Stimulated activated CD8-positive, alpha-beta memory T cell treated with anti-CD3 and anti-CD28 coated beads, Interleukin-12 subunit alpha, Interleukin-12 subunit beta, amount 100 ng/mL, for 1 hour (primary cell): ENCODE data around the gene SUGCT.

Experiments
- DNase-seq: peaks from one replicate; pipeline ENCODE4 v3.0.0-alpha.2; 2020; ENCODE audit warnings: low read depth

The SUGCT gene

DNA sequence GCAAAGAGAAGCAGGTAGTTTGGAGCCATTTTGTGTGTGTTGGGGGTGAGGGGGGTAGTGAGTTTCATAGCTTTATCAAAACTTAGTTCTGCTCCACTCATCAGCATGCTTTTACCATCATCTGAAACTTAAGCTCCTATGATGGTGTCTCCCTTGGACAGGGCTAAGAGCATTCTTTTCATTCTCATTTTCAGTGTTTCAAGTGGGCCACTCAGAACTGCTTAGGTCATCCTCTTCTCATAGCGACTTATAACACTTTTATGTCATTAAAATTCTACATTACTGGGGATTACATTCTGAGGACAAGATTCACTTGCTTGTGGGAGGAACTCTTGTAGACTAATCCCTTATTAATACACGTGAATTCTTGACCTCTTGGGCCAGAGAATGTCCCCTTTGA lies 649.4 kb downstream of the SUGCT start:
- no peak for DNase-seq

DNA sequence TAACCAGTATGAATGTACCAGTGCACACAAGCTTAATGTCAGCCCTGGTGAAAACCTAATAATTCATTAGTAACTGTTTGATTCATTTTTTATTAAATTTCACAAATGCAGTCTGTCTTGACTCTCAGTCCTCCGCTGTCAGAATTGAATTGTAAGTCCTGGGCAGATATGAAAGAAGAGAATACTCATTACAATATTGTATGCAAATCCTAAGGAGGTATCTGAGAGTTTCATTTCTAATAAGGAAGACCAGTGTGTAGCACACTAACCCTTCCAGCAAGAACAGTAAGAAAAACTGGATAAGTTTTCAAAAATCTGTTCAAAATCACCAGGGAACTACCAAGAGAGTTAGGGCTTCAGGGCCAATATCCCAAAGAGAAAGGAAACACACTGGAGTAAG lies 652.1 kb downstream of the SUGCT start:
- no peak for DNase-seq

DNA sequence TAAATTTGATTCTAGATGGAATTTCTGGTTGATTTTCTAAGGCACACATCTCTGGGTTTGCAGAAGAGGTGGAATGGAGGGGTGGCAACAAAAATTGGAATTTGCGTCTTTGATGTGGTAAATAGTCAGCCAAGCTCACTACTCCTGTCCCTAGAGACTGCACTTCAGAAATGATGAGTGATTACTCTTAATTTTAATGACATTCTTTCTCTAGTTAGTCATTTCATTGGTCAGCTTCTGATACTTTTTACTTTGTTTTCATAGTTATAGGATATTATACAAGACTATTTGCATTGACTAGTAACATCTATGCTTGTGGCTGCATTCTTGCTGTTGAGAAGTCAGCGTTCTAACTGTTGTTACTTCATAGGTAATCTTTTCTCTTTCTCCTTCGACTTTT lies 658.3 kb downstream of the SUGCT start:
- DNase-seq, result no peak

DNA sequence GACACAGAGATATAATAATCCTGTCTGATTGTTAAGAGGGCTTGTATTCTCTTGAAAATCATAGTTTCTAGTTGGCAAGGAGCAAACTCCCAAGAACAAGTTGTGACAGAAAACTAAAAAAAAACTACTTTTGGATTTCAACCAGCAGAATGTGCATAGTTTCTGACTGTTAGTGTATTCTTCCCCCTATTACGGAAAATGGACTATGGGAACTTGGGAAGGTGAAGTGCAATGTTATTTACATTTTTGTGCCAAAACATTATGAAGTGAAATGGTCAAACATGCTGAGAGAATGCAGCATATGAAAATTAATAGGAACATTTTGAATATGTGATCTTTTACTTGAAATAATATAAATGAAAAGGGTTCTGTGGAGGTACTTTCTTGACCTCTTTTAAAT lies 660.8 kb downstream of the SUGCT start:
- DNase-seq, result no peak

DNA sequence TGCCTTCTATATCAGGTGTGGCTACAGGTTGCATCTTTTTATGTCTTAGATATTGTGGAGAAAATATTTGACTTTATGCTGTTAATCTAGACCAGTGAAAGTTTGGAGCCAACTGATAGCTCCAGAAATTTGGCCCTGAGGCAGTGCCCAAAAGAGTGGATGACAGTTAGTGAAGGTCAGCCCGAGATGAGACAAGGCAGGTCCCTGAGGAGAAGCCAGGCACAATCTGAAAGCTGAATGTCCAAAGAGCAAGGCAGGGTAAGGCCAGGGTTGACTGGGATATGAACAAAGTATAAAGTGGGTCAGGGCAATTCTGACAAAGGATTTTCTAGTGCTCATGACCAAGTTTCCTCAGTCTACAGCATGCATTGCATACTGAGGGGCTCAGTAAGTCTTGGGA lies 661.9 kb downstream of the SUGCT start:
- no peak for DNase-seq

- DNase-seq, result no peak
Measured at GRCh38 chr7:40798613-40799012, 663.8 kb downstream of the SUGCT start.

DNA sequence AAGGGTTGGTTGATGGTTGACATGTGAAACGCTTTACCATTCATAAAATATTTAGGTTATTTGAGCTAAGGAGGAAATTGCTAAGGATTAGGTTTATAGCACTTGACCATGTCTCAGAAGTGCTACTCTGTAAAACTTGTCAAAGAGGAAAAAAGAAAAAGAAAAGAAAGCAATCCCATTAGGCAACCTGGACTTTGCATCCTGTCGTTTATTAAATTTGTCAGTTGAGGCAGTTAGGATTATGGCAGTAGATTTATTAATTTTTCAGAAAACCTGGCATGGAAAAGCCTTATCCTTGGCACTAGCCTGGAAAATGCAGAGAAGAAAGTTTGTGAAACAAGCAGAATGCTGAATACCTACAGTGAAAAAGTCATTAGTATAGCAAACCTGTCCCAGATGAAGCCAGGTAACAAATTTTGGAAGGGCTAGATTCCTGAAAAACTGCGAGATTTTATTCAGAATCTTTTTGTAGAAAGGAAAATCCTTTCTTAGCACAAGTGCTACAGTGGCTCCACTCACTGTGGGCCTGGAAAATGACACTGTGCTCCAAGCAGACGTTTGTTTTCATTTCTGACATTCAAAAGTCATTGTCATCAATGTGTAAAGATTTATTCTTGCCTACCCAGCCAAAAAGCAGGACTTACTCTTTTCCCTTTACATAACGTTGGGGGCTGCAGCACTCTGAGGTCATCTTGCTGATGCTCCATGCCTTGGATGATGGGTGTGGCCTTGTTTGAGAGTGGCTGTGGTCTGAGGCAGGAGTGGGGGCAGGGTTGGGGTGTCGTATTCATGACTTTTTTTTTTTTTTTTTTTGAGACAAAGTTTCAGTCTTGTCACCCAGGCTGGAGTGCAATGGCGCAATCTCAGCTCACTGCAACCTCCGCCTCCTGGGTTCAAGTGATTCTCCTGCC lies 664.9 kb downstream of the SUGCT start:
- no peak for DNase-seq

GRCh38 chr7:40800771-40801170 lies 666.0 kb downstream of the SUGCT start:
- DNase-seq, result no peak

DNA sequence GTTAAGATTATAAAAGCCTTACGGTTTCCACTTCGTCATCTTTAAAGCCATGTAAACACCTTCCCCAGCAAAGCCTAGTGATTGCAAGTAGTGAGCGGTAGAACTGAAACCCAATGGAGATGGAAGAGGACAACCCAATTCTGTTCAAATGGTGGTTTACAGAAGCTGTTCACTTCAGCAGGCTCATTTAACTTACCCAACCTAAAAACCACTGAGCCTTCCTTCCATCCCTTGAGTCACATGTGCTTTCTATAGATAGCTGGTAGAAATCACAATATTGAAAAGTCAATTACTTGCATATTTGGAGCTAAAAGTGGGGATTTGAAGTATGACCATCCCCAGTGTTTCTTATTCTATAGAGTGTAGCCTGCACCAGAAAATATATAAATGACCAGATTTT lies 667.7 kb downstream of the SUGCT start:
- no peak for DNase-seq

DNA sequence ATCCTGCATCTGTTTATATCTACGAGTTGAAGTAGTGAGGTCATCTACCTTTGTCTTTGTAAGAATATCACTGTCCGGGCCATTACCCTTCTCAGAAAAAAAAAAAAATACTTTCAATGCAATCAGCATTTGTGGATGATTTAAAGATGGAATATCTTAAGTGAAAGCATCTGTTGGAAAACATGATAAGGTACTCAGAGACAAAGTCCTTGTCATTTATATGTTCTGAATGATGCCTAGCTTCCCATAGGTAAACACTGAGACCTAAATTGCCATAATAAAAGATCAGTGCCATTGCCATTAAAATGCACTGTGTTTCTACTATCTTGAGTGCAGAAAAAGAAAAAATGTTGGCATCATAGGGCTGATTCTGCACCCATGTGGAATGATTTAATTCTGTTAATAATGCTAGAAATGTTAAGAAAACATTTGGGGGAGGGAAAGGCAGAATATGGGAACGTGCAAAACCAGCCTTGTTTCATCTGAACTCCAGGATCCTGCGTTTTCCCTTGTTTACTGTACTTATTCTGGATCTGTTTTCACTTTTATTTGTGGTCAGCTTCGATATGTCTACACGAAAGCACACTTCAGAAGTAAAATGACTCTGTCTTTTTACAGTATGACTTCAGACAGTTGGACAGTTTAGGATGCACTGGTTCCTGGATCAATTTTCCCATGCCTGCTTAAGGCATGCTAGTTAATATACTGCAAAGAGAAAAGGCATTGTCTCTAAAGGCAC lies 669.8 kb downstream of the SUGCT start:
- no peak for DNase-seq

DNA sequence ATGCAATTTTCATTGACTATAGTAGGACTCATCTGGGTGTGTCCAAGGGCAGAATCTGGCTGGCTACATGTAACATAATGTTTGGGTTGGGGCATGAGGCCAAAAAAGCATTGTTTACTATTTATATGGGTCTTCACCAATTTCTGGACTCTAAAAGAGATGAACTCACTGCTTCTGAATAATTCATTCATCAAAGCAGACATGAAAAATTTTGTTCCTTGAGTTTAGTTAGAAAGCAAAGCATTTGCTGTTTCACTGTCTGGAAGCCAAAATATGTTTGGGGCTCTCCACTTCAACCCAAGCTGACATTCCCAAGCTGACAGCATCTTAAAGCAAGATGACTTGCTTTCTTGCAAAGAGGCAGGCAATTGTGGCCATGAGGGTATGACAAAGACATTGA lies 670.6 kb downstream of the SUGCT start:
- DNase-seq, result no peak

GRCh38 chr7:40808378-40808942 lies 673.7 kb downstream of the SUGCT start:
- DNase-seq, result no peak

DNA sequence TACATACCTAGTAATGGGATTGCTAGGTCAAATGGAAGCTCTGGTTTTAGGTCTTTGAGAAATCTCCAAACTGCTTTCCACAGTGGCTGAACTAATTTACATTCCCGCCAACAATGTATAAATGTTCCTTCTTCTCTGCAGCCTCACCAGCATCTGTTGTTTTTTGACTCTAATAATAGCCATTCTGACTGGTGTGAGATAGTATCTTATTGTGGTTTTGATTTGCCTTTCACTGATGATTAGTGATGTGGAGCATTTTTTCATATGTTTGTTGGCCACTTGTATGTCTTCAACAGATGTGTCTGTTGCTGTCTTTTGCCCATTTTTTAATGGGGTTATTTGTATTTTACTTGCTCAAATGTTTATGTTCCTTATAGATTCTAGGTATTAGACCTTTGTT lies 675.5 kb downstream of the SUGCT start:
- no peak for DNase-seq

DNA sequence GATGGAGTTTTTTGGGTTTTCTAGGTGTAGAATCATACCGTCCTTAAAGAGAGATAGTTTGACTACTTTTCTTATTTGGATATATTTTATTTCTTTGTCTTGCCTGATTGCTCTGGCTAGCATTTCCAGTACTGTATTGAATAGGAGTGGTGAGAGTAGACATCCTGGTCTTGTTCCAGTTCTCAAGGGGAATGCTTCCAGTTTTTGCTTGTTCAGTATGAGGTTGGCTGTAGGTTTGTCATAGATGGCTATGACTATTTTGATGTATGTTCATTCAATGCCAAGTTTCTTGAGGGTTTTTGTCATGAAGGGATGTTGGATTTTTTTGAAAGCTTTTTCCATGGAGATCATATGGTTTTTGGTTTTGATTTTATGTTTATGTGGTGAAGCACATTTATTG lies 676.9 kb downstream of the SUGCT start:
- DNase-seq, result no peak

- DNase-seq, result no peak
Measured at GRCh38 chr7:40815022-40815421, 680.2 kb downstream of the SUGCT start.

DNA sequence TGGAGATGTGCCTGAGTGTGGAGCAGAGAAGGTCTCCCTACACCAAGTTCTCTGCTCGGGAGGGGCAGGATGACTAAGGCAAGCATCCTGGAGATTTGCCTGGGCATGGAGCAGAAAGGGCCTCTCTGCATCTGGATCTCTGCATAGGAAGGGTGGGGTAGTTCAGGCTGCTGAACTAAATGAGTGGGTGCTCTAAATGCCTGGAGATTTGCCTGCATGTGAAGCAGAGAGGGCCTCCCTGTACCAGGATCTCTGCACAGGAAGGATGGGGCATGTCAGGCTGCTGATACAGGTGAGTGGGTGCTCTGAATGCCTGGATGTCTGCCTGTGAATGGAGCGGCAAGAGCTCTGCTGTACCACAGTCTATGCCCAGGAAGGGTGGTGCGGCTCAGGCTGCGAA lies 680.7 kb downstream of the SUGCT start:
- no peak for DNase-seq

DNA sequence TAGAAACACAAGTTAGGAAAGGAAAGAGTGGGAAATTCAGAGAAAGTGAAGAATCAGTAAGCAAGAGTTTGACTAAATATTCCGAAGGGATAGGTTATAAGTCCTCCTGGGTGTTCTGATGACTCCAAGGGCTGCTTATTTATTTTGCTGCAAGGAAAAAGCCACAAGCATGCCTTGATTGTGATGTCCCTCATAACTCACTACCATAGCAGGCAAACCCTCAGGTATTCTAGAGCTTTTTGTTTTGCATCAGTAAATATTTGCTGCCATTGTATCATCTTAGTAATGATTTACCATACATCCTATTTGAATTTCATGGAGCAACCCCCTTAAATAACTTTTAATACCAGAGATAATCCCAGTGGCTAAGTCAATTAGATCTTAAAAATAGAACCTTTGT lies 688.1 kb downstream of the SUGCT start:
- no peak for DNase-seq

GRCh38 chr7:40824461-40824860 lies 689.7 kb downstream of the SUGCT start:
- no peak for DNase-seq

- DNase-seq, result no peak
Measured at GRCh38 chr7:40826411-40827221, 691.8 kb downstream of the SUGCT start.

DNA sequence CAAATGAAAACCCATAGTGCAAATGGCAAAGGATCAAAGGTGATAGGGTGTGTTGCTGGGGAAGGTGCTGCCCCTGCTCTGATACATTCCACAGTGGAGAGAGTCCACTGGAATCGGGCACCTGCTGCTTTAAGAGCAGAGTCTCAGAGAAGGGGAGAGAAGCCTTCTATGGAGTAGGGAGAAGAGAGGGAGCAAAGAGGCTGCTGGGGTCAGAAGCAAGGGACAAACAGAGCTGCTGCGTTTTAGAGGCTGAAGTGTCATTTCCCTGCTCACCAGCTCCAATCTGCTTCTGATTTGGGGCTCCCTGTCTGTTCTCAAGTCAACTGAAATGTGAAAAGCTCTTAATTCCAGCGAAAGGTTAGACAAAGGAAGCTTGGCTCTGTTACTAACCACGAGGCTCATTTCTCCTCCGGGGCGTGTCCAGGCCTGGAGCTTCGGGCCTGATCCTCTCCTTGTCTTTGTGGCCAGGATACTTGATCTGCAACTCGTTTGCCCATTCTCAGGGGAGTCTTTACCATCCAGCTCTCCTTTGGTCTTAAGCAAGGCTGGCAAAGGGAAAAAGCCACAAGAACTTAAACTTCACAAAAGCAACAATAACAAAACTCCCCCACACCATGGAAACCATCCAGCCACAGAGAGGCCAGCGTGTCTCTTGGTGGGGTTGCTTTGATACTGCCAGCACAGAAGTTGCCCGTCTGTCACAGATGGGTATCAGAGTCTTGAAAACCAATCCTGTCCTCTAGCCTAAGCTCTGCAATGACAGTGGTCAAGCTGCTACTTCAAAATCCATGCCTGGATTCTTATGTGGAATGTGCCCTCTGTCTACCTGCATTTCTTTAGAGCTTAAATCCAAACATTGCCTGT lies 692.6 kb downstream of the SUGCT start:
- no peak for DNase-seq
